Stomach (tissue), 9 donors: Measurements from ENCODE around the gene SMYD5. TPM values are rescaled to one million over a fixed set of nuclear protein-coding genes. Genes with fewer than 3 reads are reported as not detected.
"Not testable (repeated sequence)": the region's sequence is repeated elsewhere in the genome, so short reads cannot be mapped to it uniquely, and the experiment has no call there.

Source experiments
- DNase-seq, 2 donors: peaks; one replicate each; pipeline versions ENCODE4 v3.0.0 to v3.0.0-alpha.2; 2013 to 2019
- H3K27ac ChIP-seq, 5 donors: fragments of 200-600 bp in 4 of 5; sonication (generic) in 4 of 5; one replicate each; pipeline ENCODE4 v1.5.1; 2013 to 2019; ENCODE audit warnings: mild to moderate bottlenecking in 1 of 5, moderate library complexity in 1 of 5
- H3K27me3 ChIP-seq, 3 donors: fragments of 200-600 bp; sonication (generic); one replicate each; pipeline ENCODE4 v1.5.1; 2017 to 2019; ENCODE audit warnings: mixed run types in 1 of 3
- H3K36me3 ChIP-seq, 4 donors: fragments of 200-600 bp; sonication (generic); 1 replicate in 3 of 4; 2 replicates in 1 of 4; pipeline ENCODE4 v1.5.1; 2016 to 2019
- H3K4me1 ChIP-seq, 4 donors: fragments of 200-600 bp; sonication (generic); one replicate each; pipeline ENCODE4 v1.5.1; 2016 to 2019
- H3K4me3 ChIP-seq, 4 donors: fragments of 200-600 bp; sonication (generic) in 3 of 4; one replicate each; pipeline ENCODE4 v1.5.1; 2016 to 2019; ENCODE audit warnings: mild to moderate bottlenecking in 1 of 4
- H3K9me3 ChIP-seq, 4 donors: fragments of 200-600 bp; sonication (generic); one replicate each; pipeline ENCODE4 v1.5.1; 2016 to 2019
- CTCF ChIP-seq, 7 experiments: fragments of 450-650 bp in 4 of 7; fragments of 200-600 bp in 3 of 7; sonication (generic) in 3 of 7; IDR thresholded peaks; one replicate each; pipeline ENCODE4 v1.5.1; 2016 to 2019; ENCODE audit warnings: antibody characterized with exemption in 7 of 7, control low read depth in 2 of 7, mild to moderate bottlenecking in 1 of 7
- EP300 ChIP-seq: sonication (generic); formaldehyde crosslinking; IDR thresholded peaks from one replicate; pipeline ENCODE4 v1.6.1; 2017; ENCODE audit warnings: antibody characterized with exemption
- POLR2A ChIP-seq, 4 donors: fragments of 450-650 bp; IDR thresholded peaks; one replicate each; pipeline ENCODE4 v1.6.1; 2016; ENCODE audit warnings: antibody characterized with exemption in 4 of 4, control low read depth in 2 of 4, mild to moderate bottlenecking in 1 of 4, moderate library complexity in 1 of 4
- POLR2AphosphoS5 ChIP-seq, 3 donors: sonication (generic); formaldehyde crosslinking; IDR thresholded peaks; one replicate each; pipeline ENCODE4 v1.6.1; 2016; ENCODE audit warnings: antibody characterized with exemption in 3 of 3
- WGBS, 5 donors: extraction: QIAGEN DNeasy Blood & Tissue Kit in 3 of 5; methylation state at CpG; one replicate each; pipeline versions ENCODE4 v1.1.5 to v1.1.7; 2013 to 2018; 5-methylcytosine and 5-hydroxymethylcytosine counted together
- intact Hi-C: fragments of 100-400 bp; cut with DNase I; formaldehyde crosslinking; loops from one replicate; pipeline ENCODE4 v1.15.1; 2023; ENCODE audit warnings: low total_unique reads
- polyA plus RNA-seq, 3 donors: library from polyadenylated mRNA; stranded (reverse); fragments of 200-250 nt; gene quantifications; one replicate each; pipeline ENCODE4 v1.2.3, GENCODE V29; 2013
- total RNA-seq, 5 donors: library from RNA; depleted of rRNA; stranded (reverse); fragments of >200 nt; gene quantifications; one replicate each; pipeline versions ENCODE4 v1.1.0 to v1.2.3, GENCODE V29; 2014 to 2016
- donor health status: healthy with polysubstance abuse.
- donor health status: Bipolar disorder and iron deficiency.
- donor health status: healthy.

Gene SMYD5
- total and polyA plus RNA-seq, 8 donors: 3.5 to 136 (median 12.9) TPM

- TF ChIP-seq POLR2AphosphoS5 (IDR thresholded peaks at IDR 0.05) (no peak), POLR2A (IDR thresholded peaks at IDR 0.05) (no peak), EP300 (no peak), CTCF (IDR thresholded peaks at IDR 0.05) (no peak)
- Histone ChIP-seq H3K27me3 (peaks cover 0 to 15% (median 0%) of the 10 kb centered on the region in 3 donors), H3K4me3 (no peak overlapping the region), H3K4me1 (no peaks in the 10 kb centered on the region), H3K36me3 (peaks cover 0 to 11% (median 7%) of the 10 kb centered on the region in 4 donors), H3K9me3 (no peaks in the 10 kb centered on the region), H3K27ac (no peak overlapping the region)
- no peak for DNase-seq
- intact Hi-C loops: no loop called here
- 82 to 98% (median 90%) methylated on average over 4 of the region's 4 CpGs for WGBS, 5 donors
These were observed 48.1 kb downstream of the SMYD5 start for GRCh38 chr2:73262108-73262651.

GRCh38 chr2:73262691-73263429 lies 48.8 kb downstream of the SMYD5 start:
- intact Hi-C loops, H3K9me3 ChIP-seq, H3K27ac ChIP-seq, H3K4me3 ChIP-seq, H3K4me1 ChIP-seq, DNase-seq: not testable (repeated sequence)
- WGBS, 5 donors: 89 to 96% (median 94%) methylated on average over 14 to 18 of the region's 18 CpGs
- Histone ChIP-seq H3K36me3 (peaks cover 0 to 11% (median 7%) of the 10 kb centered on the region in 4 donors), H3K27me3 (peaks cover 0 to 16% (median 0%) of the 10 kb centered on the region in 3 donors)

- H3K4me3 ChIP-seq: no peak overlapping the region
- WGBS, 5 donors: 87 to 96% (median 94%) methylated on average over 5 to 16 of the region's 16 CpGs
- intact Hi-C loops: no loop called here
- H3K27ac ChIP-seq: no peak overlapping the region
- no peaks in the 10 kb centered on the region for H3K9me3 ChIP-seq
- peaks cover 3 to 7% (median 5%) of the 10 kb centered on the region in 4 donors for H3K4me1 ChIP-seq
- no peak for TF ChIP-seq EP300
- no peak for TF ChIP-seq POLR2A (IDR thresholded peaks at IDR 0.05)
- no peak for TF ChIP-seq POLR2AphosphoS5 (IDR thresholded peaks at IDR 0.05)
- TF ChIP-seq CTCF (IDR thresholded peaks at IDR 0.05): no peak
- no peak for DNase-seq
- H3K27me3 ChIP-seq: peaks cover 0 to 25% (median 3%) of the 10 kb centered on the region in 3 donors
- peaks cover 0 to 9% (median 4%) of the 10 kb centered on the region in 4 donors for H3K36me3 ChIP-seq
These were observed 49.7 kb downstream of the SMYD5 start for GRCh38 chr2:73263540-73264331.

GRCh38 chr2:73264332-73264606 lies 50.2 kb downstream of the SMYD5 start:
- TF ChIP-seq POLR2AphosphoS5 (IDR thresholded peaks at IDR 0.05) (no peak), CTCF (IDR thresholded peaks at IDR 0.05) (no peak), EP300 (no peak), POLR2A (IDR thresholded peaks at IDR 0.05) (no peak)
- no peak for DNase-seq
- intact Hi-C loops: no loop called here
- H3K4me1 ChIP-seq: peaks cover 8 to 12% (median 10%) of the 10 kb centered on the region in 4 donors
- H3K27me3 ChIP-seq: peaks cover 0 to 31% (median 8%) of the 10 kb centered on the region in 3 donors
- peaks cover 0 to 9% (median 2%) of the 10 kb centered on the region in 4 donors for H3K36me3 ChIP-seq
- no peak overlapping the region for H3K27ac ChIP-seq
- H3K9me3 ChIP-seq: no peaks in the 10 kb centered on the region
- 90 to 94% (median 93%) methylated on average over 13 to 15 of the region's 15 CpGs for WGBS, 5 donors
- no peak overlapping the region for H3K4me3 ChIP-seq
